AG09319 (cell line): Measurements from ENCODE around the gene TAMM41.

Source experiments
- DNase-seq: peaks from one replicate; pipeline ENCODE4 v3.0.0-alpha.2; 2010; ENCODE audit warnings: low read depth; ENCODE audit errors: extremely low read depth
- CTCF ChIP-seq: IDR thresholded peaks from 2 replicates; pipeline ENCODE4 v1.5.1; 2011; ENCODE audit warnings: low read depth, mild to moderate bottlenecking, inconsistent platforms, low read length, moderate library complexity

TAMM41 gene

DNA sequence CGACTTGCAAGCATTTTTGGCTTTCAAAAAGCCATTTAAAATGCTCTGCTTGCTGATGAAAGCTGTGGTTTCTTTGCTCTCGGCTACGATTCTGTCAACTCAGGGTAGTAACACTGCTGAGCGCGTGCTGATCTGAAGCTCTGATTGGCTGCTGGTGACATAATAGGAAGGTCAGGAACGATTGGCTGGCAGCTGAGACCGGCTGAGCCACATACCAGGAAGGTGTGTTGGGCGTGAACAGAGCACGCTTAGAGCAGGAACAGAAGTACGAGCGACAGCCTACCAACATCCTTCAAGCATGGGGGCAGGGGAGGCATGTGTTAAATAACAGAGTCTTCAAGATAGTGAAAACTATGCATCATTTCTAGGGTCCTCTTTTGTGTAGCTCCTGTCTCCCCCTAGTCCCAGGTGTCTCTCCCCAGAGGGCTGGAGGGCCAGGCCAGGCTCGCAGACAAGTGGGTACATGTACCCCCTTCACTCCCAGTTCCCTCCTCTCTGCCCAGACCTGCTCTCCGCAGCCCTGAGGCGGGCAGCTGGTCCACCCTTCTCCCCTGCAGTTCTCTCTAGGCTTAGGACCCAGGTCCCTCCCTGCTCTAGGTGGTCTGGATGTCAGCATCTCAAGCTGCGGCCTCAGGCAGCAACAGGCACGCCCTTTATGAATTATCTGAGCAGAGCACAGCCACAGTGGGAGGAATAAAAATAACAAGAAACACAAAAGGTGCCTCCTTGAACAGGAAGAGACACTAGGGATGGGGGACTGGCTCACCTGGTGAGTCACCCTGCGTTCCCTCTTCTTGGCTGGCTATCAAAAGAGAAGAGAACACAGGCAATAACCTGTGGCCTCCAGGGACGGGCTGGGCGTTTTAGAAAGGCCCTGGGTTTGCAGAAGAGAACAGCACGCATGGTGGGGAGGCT is 76.0 kb downstream of the TAMM41 start:
- TF ChIP-seq CTCF = no peak
- peak; percentile 47 for DNase-seq

DNA sequence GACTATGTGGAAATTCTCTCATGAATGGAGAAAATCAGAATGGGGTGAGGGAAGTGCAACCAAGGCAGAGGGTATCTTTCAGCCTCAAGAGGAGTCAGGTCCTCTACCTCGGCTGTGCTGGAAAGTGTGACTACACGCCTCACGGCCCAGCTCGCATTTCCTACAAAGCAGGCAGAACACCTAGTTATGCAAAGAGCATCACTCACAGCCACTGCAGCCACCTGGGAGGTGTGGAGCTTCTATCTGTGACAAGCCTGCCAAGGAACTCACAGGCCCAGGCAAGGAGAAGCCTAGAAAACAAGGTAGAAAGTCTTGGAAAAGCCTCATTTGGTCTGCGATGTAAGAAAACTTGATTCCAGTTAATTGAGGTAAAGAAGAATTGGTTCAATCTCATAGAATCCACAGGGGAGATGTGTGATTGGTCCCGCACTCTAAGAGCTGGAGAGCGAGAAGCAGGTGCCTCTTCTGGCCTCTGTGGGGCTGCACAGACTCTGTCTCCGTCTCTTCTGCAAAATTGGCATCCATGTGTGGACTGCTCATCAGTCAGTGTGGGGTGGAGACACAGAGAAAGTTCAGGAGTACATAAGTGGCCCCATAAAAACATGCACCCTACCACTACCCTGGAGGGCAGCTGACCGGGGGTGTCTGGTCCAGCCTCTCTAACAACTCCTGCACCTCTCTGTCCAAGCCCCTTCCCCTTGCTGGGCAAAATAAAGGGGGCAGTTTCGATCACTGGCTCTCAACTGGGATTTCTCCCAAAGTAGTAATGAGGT is 76.8 kb downstream of the TAMM41 start:
- no peak for DNase-seq

GRCh38 chr3:11768604-11769003 is 78.1 kb downstream of the TAMM41 start:
- TF ChIP-seq CTCF = no peak
- DNase-seq = no peak

More for the DNA sequence above, 76.8 kb downstream of the TAMM41 start:
- no peak for TF ChIP-seq CTCF

- no peak for DNase-seq
- TF ChIP-seq CTCF = no peak
These were observed 81.7 kb downstream of the TAMM41 start for GRCh38 chr3:11764931-11765363.

DNA sequence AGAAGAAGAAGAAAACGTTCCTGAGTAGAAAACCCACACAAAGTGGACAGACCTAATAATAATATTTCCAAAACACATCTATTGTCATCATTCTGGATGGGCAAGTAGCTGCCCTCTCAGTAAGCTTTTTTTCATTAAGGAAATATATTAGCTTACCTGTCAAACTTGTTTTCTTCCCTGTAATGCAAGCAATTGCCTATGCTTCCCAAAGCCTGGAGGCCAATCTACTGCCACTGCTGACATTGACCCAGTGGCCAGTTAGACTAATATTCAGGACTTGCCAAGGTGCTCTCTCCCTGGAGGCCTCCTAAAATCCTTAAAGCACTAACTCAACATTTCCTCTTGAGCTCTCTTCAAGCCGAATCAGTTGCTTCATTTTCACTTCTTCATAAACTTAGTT is 86.7 kb downstream of the TAMM41 start:
- DNase-seq = no peak
- TF ChIP-seq CTCF = no peak

GRCh38 chr3:11757929-11758328 is 88.8 kb downstream of the TAMM41 start:
- DNase-seq = no peak
- no peak for TF ChIP-seq CTCF

GRCh38 chr3:11757441-11757875 is 89.2 kb downstream of the TAMM41 start:
- DNase-seq = no peak
- TF ChIP-seq CTCF = no peak
